OCI-LY7 (cell line): ENCODE data around the gene FKBP1A.

ENCODE experiments used
- CTCF ChIP-seq: fragments of 200-600 bp; sonication (generic); conservative IDR thresholded peaks from 2 replicates; pipeline ENCODE4 v1.5.1; 2014; ENCODE audit warnings: mild to moderate bottlenecking, antibody characterized with exemption, low read length, moderate library complexity, mixed read lengths
- EZH2phosphoT487 ChIP-seq: fragments of 200-600 bp; sonication (generic); IDR thresholded peaks from 2 replicates; pipeline ENCODE4 v1.6.1; 2018; ENCODE audit warnings: low read depth, borderline replicate concordance, mild to moderate bottlenecking, mixed run types, antibody characterized with exemption, low read length, moderate library complexity, mixed read lengths

- no peak for TF ChIP-seq CTCF
- no peak for TF ChIP-seq EZH2phosphoT487
Observed at GRCh38 chr20:1333462-1334369, 59.1 kb downstream of the FKBP1A start.
